SJCRH30 (cell line): ENCODE measurements around the gene TMED4. TPM values are rescaled to one million over a fixed set of nuclear protein-coding genes. Genes with fewer than 3 reads are reported as not detected.

ENCODE experiments used
- DNase-seq, 2 experiments: peaks; one replicate each; pipeline ENCODE4 v3.0.0-alpha.2; 2015 to 2020
- H3K27ac ChIP-seq: fragments of 250-450 bp; sonication (Bioruptor Pico); 2 replicates; pipeline ENCODE4 v1.5.1; 2020; ENCODE audit warnings: mild to moderate bottlenecking, moderate library complexity
- H3K27me3 ChIP-seq: fragments of 250-450 bp; sonication (Bioruptor Pico); 2 replicates; pipeline ENCODE4 v1.5.1; 2020; ENCODE audit warnings: mild to moderate bottlenecking, moderate library complexity
- H3K36me3 ChIP-seq: fragments of 250-450 bp; sonication (Bioruptor Pico); 2 replicates; pipeline ENCODE4 v1.5.1; 2020; ENCODE audit warnings: mild to moderate bottlenecking, moderate library complexity
- H3K4me1 ChIP-seq: fragments of 250-450 bp; sonication (Bioruptor Pico); 2 replicates; pipeline ENCODE4 v1.5.1; 2020; ENCODE audit warnings: mild to moderate bottlenecking, moderate library complexity
- H3K4me3 ChIP-seq: fragments of 250-450 bp; sonication (Bioruptor Pico); 2 replicates; pipeline ENCODE4 v1.5.1; 2020; ENCODE audit warnings: mild to moderate bottlenecking, moderate library complexity
- H3K9me3 ChIP-seq: fragments of 250-450 bp; sonication (Bioruptor Pico); replicated peaks from 2 replicates; pipeline ENCODE4 v1.5.1; 2020; ENCODE audit warnings: mild to moderate bottlenecking, moderate library complexity
- total RNA-seq: library from RNA; depleted of rRNA; stranded (reverse); fragments of >200 nt; shearing (Covaris generic); gene quantifications from 2 replicates; pipeline ENCODE4 v1.2.3, GENCODE V29; 2014; rRNA removed

Gene TMED4
- total RNA-seq, 1 experiment from 2014 or later = 114 TPM

DNA sequence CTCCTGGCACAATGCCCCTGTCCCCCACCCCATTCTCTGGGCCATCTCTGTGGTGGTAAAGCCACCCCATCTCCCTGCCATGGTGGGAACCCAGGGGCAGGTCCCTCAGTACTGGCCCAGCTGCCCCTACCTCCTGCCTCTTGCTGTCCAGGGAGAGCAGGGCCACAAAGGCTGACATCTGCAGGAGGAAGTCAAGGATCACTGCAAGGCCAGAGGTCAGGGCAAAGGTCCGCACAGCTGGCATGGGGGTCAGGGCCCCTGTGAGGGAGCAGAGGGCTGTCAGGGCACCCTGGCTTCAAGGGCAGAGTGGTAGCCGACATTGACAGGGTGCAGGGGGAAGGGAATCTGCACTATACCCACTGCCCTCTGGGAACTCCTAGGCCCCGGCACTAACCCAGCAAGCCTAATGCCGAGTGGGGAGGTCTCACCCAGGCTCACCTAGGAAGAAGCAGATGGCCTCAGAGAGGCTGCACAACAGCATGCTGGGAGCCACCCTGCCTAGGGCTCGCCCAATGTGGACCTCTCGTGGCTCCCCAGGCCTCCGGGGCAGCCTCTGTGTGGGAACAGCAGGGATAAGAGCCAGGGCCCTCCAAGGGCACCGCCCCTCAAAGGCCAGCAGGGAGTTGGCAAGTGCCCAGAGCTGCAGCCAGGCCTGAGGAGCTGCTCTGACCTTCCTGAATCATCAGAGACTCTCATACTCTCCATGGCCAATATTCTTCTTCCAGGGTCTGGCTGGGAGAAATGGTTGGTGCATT lies 48.6 kb downstream of the TMED4 start:
- no peaks in the 10 kb centered on the region for H3K36me3 ChIP-seq
- no peaks in the 10 kb centered on the region for H3K9me3 ChIP-seq
- no peaks in the 10 kb centered on the region for H3K4me1 ChIP-seq
- no peak overlapping the region for H3K27ac ChIP-seq
- H3K4me3 ChIP-seq = no peak overlapping the region
- no peak for DNase-seq
- no peaks in the 10 kb centered on the region for H3K27me3 ChIP-seq

DNA sequence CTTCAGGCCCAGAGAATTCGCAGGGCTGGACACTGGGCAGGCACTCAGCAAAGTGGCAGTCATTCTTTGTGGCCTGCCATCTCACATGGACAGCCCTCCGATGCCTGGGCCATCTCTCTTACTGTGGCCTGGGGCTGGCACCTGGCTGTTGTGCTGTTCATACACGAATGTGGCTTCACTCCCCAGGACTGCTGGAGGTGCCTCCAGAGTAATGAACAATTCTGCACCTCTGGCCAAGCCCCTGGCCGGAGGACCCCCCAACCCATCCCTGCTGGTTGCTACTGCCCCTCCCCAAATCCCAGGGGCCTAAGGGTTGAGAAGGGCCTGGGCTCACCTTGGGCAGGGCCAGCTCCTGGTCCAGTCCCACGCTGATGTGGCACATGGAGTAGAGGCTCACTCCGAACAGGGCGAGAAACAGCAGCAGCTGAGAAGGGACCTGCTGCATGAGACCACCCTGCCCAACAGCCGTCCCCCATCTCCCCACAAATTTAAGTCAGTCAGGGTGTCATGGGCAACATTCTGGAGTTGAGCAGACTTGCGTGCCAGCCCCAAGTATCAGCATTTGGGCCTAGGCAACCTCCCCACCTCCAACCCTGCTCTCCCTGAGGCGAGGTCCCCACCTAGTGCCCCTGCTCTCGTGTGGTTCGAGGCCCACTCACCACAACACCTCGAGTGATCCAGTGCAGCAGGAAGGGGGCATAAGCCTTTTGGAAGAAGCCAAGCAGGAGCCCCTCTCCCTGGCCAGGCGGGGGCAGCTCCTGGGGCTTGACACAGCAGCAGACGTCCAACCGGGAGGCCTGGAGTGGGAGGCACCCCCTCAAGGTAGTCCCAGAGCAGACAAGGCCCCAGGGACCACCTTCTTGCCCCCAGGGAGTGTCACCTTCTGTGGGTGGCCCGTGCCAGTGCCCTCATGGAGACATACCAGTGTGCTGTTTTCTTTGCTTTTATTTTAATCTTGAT lies 50.3 kb downstream of the TMED4 start:
- Histone ChIP-seq H3K36me3 (no peaks in the 10 kb centered on the region), H3K4me3 (no peak overlapping the region), H3K9me3 (no peaks in the 10 kb centered on the region), H3K27ac (no peak overlapping the region), H3K4me1 (no peaks in the 10 kb centered on the region), H3K27me3 (no peaks in the 10 kb centered on the region)
- DNase-seq = no peak

DNA sequence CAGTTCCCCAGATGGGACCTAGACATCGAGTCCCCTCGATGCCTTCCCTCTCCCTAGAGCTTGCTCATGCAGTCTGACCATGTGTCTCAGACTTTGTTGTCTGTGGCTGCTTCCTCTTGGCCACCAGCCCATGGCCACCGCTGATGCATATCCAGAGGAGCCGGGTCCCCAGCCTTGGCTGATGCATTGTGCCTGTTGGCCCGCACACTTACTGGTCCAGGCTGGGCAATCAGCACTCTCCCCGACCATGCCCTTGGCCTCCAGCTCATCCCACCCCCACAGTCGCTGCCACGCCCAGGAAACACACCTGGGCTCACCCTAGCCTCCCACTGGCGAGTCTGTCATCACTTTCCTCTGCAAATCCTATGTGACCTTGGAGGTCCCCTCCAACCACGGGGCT lies 51.0 kb downstream of the TMED4 start:
- Histone ChIP-seq H3K4me3 (no peak overlapping the region), H3K9me3 (no peaks in the 10 kb centered on the region), H3K27me3 (no peaks in the 10 kb centered on the region), H3K27ac (no peak overlapping the region), H3K36me3 (no peaks in the 10 kb centered on the region), H3K4me1 (no peaks in the 10 kb centered on the region)
- DNase-seq = no peak

Other genes with a start within 250 kb of the TMED4 start
- 57.6 and 60.2 TPM in 2 replicates for gene NUDCD3, start 91.6 kb downstream of the TMED4 start, total RNA-seq
- not detected in 2 replicates for gene NPC1L1, start 40.9 kb downstream of the TMED4 start, total RNA-seq
- 88.5 and 90.1 TPM in 2 replicates for gene DDX56, start 8.3 kb downstream of the TMED4 start, total RNA-seq
- gene OGDH, start 24.4 kb upstream of the TMED4 start, total RNA-seq = 37.8 and 39.4 TPM in 2 replicates
- 9.0 and 13.3 TPM in 2 replicates for gene ZMIZ2, start 166.6 kb upstream of the TMED4 start, total RNA-seq
- gene PPIA, start 214.4 kb upstream of the TMED4 start, total RNA-seq = 4,792 and 5,450 TPM in 2 replicates